Esophagus squamous epithelium (tissue), 5 donors: ENCODE measurements around the gene KCNMA1. TPM values are rescaled to one million over a fixed set of nuclear protein-coding genes. Genes with fewer than 3 reads are reported as not detected.
A peak's percentile ranks its signal among the peaks of the same experiment; 100 is the strongest.

Experiments used
- DNase-seq: peaks from one replicate; lab custom pipeline; 2025; lab: John Stamatoyannopoulos, UW
- H3K27ac ChIP-seq, 4 donors: fragments of 200-600 bp; sonication (generic); one replicate each; pipeline ENCODE4 v1.5.1; 2016 to 2019; ENCODE audit warnings: mild to moderate bottlenecking in 1 of 4
- H3K27me3 ChIP-seq, 4 donors: fragments of 200-600 bp; sonication (generic); 1 replicate in 3 of 4; 2 replicates in 1 of 4; pipeline versions ENCODE4 v1.5.1 to v1.6.0; 2017 to 2021; ENCODE audit warnings: antibody characterized with exemption in 1 of 4
- H3K36me3 ChIP-seq, 3 donors: fragments of 200-600 bp; sonication (generic); one replicate each; pipeline ENCODE4 v1.5.1; 2016 to 2019
- H3K4me1 ChIP-seq, 3 donors: fragments of 200-600 bp; sonication (generic); one replicate each; pipeline ENCODE4 v1.5.1; 2017 to 2019
- H3K4me3 ChIP-seq, 4 donors: fragments of 200-600 bp; sonication (generic); 1 replicate in 3 of 4; 2 replicates in 1 of 4; pipeline ENCODE4 v1.5.1; 2016 to 2019; ENCODE audit warnings: mild to moderate bottlenecking in 2 of 4, moderate library complexity in 1 of 4
- H3K9me3 ChIP-seq, 3 donors: fragments of 200-600 bp; sonication (generic); one replicate each; pipeline ENCODE4 v1.5.1; 2016 to 2019
- POLR2A ChIP-seq, 4 donors: fragments of 450-650 bp; IDR thresholded peaks; one replicate each; pipeline ENCODE4 v1.6.1; 2017; ENCODE audit warnings: antibody characterized with exemption in 4 of 4, mild to moderate bottlenecking in 4 of 4, moderate library complexity in 3 of 4
- WGBS, 2 donors: methylation state at CpG; one replicate each; pipeline ENCODE4 v1.1.5; 2018; 5-methylcytosine and 5-hydroxymethylcytosine counted together
- intact Hi-C: fragments of 100-400 bp; cut with DNase I; formaldehyde crosslinking; loops from one replicate; pipeline ENCODE4 v1.15.0; 2022
- total RNA-seq, 4 donors: library from RNA; depleted of rRNA; stranded (reverse); fragments of >200 nt; gene quantifications; one replicate each; pipeline ENCODE4 v1.1.0, GENCODE V29; 2016
- TF ChIP-seq, protein P1 (sequence below), 6 experiments: fragments of 450-650 bp in 4 of 6; fragments of 200-600 bp in 2 of 6; sonication (generic) in 2 of 6; IDR thresholded peaks; one replicate each; pipeline ENCODE4 v1.5.1; 2016 to 2019; ENCODE audit warnings: antibody characterized with exemption in 6 of 6, mild to moderate bottlenecking in 4 of 6, moderate library complexity in 4 of 6
- donor health status: DM: yes; HTN: yes; CAD: no.

The KCNMA1 gene
- total RNA-seq, 4 donors from 2014 or later: 7.5 to 74.2 (median 18.0) TPM

DNA sequence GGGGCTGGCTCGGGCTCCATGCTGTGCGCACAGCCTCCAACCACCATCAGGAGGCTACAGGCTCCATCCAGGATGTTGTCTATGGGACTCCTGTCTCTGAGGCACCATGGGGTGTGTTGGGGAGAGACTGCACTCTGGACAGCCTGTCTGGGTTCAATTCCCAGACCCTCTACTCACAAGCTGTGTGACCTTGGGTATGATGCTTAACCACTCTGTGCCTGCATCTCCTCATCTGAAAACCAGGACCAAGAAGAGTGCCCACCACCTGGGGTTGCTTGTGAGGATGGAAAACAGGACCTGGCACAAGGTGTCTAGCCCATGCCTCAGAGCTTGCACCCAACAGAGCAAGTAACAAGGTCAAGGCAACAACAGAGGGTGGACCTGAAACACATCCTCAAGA is 109.8 kb downstream of the KCNMA1 start:
- TF ChIP-seq, protein P1, sequence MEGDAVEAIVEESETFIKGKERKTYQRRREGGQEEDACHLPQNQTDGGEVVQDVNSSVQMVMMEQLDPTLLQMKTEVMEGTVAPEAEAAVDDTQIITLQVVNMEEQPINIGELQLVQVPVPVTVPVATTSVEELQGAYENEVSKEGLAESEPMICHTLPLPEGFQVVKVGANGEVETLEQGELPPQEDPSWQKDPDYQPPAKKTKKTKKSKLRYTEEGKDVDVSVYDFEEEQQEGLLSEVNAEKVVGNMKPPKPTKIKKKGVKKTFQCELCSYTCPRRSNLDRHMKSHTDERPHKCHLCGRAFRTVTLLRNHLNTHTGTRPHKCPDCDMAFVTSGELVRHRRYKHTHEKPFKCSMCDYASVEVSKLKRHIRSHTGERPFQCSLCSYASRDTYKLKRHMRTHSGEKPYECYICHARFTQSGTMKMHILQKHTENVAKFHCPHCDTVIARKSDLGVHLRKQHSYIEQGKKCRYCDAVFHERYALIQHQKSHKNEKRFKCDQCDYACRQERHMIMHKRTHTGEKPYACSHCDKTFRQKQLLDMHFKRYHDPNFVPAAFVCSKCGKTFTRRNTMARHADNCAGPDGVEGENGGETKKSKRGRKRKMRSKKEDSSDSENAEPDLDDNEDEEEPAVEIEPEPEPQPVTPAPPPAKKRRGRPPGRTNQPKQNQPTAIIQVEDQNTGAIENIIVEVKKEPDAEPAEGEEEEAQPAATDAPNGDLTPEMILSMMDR (IDR thresholded peaks at IDR 0.05): no peak
- no peak for TF ChIP-seq POLR2A (IDR thresholded peaks at IDR 0.05)
- Histone ChIP-seq H3K27me3 (no peaks in the 10 kb centered on the region), H3K4me1 (peaks cover 0 to 19% (median 16%) of the 10 kb centered on the region in 3 donors), H3K9me3 (no peaks in the 10 kb centered on the region), H3K4me3 (no peak overlapping the region), H3K27ac (no peak overlapping the region), H3K36me3 (no peaks in the 10 kb centered on the region)
- intact Hi-C loops: no loop called here
- DNase-seq: no peak
- 96 to 100% methylated on average over 2 of the region's 2 CpGs for WGBS, 2 donors

DNA sequence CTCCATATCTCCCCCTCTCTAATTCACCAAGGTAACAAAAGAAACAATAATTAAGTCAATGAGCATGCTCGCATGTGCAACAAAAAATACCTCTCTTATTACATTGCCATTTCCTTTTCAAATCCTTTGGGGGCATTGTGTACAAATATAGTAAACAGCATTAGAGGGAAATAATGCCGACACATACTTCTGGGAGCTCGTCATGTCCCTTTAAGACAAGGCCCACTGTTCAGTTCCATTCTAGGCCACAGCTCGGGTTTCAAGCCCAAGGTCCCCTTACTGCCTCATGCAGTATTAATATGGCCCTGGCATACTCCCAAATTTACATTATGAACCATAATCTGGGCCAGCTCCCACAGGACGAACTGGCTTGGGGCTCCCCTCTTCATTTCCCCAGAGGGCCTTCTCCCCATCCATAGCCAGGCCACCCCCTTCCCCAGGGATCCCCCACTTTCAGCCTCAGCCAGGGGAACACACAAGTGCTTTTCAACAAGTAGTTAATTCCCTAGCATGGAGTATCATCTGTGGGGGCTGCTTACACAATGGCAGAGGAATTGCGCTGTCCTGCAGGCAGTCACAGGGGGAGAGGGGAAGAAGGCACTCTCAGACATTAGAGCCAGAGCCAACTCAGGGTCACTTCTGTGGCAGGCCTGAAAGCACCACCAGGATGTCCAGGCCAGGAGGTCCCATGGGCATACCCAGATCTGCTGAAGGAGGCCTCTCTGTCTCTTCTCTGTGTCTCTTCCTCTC is 110.6 kb downstream of the KCNMA1 start:
- TF ChIP-seq POLR2A (IDR thresholded peaks at IDR 0.05): no peak
- TF ChIP-seq, protein P1 (IDR thresholded peaks at IDR 0.05): no peak
- intact Hi-C loops: no loop called here
- DNase-seq: no peak
- Histone ChIP-seq H3K4me3 (no peak overlapping the region), H3K27me3 (no peaks in the 10 kb centered on the region), H3K9me3 (no peaks in the 10 kb centered on the region), H3K36me3 (no peaks in the 10 kb centered on the region), H3K4me1 (peaks cover 0 to 17% (median 12%) of the 10 kb centered on the region in 3 donors), H3K27ac (peak overlapping the region in 1 of 4 donors; percentile 21)
- WGBS, 2 donors: 56 to 84% methylated on average over 5 to 6 of the region's 6 CpGs

DNA sequence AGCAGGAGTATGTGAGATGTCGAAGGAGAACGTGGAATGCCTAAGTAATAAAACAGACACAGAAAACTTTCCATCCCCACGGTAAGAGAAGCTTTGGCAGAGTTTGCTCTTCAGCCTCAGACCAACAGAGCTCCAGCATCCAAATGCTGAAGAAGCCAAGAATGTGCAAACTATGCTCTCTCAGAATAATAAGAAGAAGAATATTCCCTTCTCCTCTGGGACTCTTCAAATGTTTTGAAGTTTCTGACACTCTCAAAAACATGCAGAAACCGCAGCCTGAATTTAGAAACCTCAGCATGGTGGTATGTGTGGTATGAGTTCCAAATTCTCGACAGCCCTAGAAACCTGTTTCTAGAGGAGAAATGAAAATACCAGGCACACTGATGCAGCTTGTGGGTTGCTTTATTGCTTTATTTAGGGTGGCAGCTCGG is 113.3 kb downstream of the KCNMA1 start:
- H3K36me3 ChIP-seq: no peaks in the 10 kb centered on the region
- peak overlapping the region in 1 of 4 donors; percentile 44 for H3K27ac ChIP-seq
- H3K4me3 ChIP-seq: no peak overlapping the region
- no peaks in the 10 kb centered on the region for H3K27me3 ChIP-seq
- DNase-seq: no peak
- WGBS, 2 donors: 52 to 59% methylated on average over 6 of the region's 6 CpGs
- H3K9me3 ChIP-seq: no peaks in the 10 kb centered on the region
- intact Hi-C loops: no loop called here
- no peaks in the 10 kb centered on the region for H3K4me1 ChIP-seq
- TF ChIP-seq, protein P1 (IDR thresholded peaks at IDR 0.05): no peak
- TF ChIP-seq POLR2A (IDR thresholded peaks at IDR 0.05): no peak

DNA sequence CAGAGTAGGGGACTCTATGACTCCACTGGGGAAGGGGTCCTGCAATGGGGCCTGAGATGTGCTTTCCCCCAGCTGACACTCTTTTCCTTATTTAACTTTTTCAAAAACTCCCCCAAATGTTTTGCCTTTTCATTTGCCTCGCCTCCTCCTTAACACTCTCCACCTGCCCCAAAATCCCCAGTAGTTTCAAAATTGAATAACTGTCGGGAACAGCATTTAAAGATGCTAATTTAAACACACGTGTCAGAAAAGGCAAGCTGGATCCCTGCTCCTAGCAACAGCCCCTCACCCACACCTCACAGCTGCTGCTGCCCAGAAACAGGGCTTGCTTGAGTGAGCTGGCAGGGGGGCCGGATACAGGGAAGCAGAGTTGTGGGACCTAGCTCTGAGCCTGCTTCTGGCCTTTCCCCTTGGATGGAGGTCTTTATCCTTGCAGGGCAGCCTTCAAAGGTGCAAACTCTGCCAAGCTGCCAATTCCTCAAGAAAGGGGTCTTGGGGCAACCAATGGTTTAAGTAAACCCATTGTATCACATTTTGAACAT is 115.3 kb downstream of the KCNMA1 start:
- 76 to 83% methylated on average over 3 to 4 of the region's 4 CpGs for WGBS, 2 donors
- Histone ChIP-seq H3K9me3 (no peaks in the 10 kb centered on the region), H3K36me3 (no peaks in the 10 kb centered on the region), H3K27me3 (no peaks in the 10 kb centered on the region), H3K27ac (no peak overlapping the region), H3K4me1 (no peaks in the 10 kb centered on the region), H3K4me3 (no peak overlapping the region)
- no peak for DNase-seq
- no peak for TF ChIP-seq POLR2A (IDR thresholded peaks at IDR 0.05)
- TF ChIP-seq, protein P1 (IDR thresholded peaks at IDR 0.05): no peak
- intact Hi-C loops: no loop called here

DNA sequence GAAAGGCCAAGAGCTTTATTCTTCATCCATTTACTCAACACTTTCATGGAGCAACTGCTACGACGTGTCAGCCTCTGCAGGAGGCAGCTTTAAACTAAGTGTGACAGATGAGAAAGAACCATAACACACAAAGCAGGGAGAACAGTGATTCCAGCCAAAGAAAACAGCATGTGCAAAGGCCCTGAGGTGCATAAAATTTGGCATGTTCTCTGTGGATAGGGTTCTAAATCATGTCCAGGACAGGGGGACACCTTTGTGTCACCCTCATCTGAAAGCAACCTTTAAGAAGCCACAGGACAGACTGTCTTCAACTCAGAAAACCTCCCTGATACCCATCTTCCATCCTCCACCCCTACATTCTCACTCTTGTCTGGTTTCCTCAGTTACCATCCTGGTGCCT is 116.6 kb downstream of the KCNMA1 start:
- no peaks in the 10 kb centered on the region for H3K27me3 ChIP-seq
- DNase-seq: no peak
- H3K9me3 ChIP-seq: no peaks in the 10 kb centered on the region
- H3K36me3 ChIP-seq: no peaks in the 10 kb centered on the region
- H3K4me1 ChIP-seq: no peaks in the 10 kb centered on the region
- 60 to 86% methylated on average over 2 of the region's 2 CpGs for WGBS, 2 donors
- H3K4me3 ChIP-seq: no peak overlapping the region
- no peak for TF ChIP-seq POLR2A (IDR thresholded peaks at IDR 0.05)
- TF ChIP-seq, protein P1 (IDR thresholded peaks at IDR 0.05): no peak
- H3K27ac ChIP-seq: no peak overlapping the region
- intact Hi-C loops: no loop called here
